ENCODE data around the gene INTS7. TPM values are rescaled to one million over a fixed set of nuclear protein-coding genes. Genes with fewer than 3 reads are reported as not detected.

INTS7 gene
- total and polyA plus RNA-seq, 2 experiments from 2014 or later: 10.9 to 34.0 TPM

DNA sequence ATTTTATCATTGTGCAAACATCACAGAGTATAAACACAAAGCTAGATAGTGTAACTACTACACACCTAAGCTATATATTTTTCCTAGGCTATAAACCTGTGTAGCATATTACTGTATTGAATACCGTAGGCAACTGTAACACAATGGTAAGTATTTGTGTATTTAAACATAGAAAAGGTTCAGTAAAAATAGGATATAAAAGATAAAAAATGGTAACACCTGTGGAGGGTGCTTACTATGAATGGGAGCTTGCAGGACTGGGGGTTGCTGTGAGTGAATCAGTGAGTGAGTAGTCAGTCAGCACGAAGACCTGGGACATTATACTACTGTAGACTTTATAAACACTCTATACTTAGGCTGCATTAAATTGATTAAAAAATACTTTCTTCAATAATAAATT, 4.3 kb upstream of the INTS7 start (continued):
- TF ChIP-seq, protein P1, sequence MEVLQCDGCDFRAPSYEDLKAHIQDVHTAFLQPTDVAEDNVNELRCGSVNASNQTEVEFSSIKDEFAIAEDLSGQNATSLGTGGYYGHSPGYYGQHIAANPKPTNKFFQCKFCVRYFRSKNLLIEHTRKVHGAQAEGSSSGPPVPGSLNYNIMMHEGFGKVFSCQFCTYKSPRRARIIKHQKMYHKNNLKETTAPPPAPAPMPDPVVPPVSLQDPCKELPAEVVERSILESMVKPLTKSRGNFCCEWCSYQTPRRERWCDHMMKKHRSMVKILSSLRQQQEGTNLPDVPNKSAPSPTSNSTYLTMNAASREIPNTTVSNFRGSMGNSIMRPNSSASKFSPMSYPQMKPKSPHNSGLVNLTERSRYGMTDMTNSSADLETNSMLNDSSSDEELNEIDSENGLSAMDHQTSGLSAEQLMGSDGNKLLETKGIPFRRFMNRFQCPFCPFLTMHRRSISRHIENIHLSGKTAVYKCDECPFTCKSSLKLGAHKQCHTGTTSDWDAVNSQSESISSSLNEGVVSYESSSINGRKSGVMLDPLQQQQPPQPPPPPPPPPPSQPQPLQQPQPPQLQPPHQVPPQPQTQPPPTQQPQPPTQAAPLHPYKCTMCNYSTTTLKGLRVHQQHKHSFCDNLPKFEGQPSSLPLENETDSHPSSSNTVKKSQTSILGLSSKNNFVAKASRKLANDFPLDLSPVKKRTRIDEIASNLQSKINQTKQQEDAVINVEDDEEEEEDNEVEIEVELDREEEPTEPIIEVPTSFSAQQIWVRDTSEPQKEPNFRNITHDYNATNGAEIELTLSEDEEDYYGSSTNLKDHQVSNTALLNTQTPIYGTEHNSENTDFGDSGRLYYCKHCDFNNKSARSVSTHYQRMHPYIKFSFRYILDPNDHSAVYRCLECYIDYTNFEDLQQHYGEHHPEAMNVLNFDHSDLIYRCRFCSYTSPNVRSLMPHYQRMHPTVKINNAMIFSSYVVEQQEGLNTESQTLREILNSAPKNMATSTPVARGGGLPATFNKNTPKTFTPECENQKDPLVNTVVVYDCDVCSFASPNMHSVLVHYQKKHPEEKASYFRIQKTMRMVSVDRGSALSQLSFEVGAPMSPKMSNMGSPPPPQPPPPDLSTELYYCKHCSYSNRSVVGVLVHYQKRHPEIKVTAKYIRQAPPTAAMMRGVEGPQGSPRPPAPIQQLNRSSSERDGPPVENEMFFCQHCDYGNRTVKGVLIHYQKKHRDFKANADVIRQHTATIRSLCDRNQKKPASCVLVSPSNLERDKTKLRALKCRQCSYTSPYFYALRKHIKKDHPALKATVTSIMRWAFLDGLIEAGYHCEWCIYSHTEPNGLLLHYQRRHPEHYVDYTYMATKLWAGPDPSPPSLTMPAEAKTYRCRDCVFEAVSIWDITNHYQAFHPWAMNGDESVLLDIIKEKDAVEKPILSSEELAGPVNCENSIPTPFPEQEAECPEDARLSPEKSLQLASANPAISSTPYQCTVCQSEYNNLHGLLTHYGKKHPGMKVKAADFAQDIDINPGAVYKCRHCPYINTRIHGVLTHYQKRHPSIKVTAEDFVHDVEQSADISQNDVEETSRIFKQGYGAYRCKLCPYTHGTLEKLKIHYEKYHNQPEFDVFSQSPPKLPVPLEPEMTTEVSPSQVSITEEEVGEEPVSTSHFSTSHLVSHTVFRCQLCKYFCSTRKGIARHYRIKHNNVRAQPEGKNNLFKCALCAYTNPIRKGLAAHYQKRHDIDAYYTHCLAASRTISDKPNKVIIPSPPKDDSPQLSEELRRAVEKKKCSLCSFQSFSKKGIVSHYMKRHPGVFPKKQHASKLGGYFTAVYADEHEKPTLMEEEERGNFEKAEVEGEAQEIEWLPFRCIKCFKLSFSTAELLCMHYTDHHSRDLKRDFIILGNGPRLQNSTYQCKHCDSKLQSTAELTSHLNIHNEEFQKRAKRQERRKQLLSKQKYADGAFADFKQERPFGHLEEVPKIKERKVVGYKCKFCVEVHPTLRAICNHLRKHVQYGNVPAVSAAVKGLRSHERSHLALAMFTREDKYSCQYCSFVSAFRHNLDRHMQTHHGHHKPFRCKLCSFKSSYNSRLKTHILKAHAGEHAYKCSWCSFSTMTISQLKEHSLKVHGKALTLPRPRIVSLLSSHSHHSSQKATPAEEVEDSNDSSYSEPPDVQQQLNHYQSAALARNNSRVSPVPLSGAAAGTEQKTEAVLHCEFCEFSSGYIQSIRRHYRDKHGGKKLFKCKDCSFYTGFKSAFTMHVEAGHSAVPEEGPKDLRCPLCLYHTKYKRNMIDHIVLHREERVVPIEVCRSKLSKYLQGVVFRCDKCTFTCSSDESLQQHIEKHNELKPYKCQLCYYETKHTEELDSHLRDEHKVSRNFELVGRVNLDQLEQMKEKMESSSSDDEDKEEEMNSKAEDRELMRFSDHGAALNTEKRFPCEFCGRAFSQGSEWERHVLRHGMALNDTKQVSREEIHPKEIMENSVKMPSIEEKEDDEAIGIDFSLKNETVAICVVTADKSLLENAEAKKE (CRISPR knock-in tag; IDR thresholded peaks at IDR 0.05): no peak
- TF ChIP-seq ZNF114 (CRISPR knock-in tag; IDR thresholded peaks at IDR 0.05) (no peak), REST (IDR thresholded peaks at IDR 0.05; ENCODE audit: unreplicated experiment) (no peak), EZH2phosphoT487 (IDR thresholded peaks at IDR 0.05; ENCODE audit: unreplicated experiment) (no peak)

DNA sequence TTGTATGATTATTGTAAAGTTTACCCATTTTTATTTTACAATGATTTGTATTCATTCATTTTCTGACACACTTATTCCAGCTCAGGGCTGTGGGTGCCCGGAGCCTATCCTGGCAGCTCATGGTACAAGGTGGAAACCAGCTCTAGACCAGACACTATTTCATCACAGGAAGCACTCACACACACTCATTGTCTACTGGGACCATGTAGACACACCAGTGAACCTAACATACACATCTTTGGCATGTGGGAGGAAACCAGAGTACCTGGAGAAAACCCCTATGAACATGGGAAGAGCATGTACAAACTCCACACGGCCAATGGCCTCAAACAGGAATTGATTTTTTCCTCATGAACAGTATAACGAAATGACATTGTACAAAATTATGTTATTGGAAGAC, 2.5 kb upstream of the INTS7 start:
- no peak overlapping the region for H3K27ac Mint-ChIP-seq
- H4K20me1 ChIP-seq (replicated peaks; ENCODE audit: insufficient read depth): peaks cover 41% of the 10 kb centered on the region
- no peak overlapping the region for H2AFZ ChIP-seq
- H3K36me3 Mint-ChIP-seq (ENCODE audit: low read depth): peaks cover 15% of the 10 kb centered on the region; the same call in 2 of the 3 replicates
- peaks cover 27% of the 10 kb centered on the region; the same call in 2 of the 3 replicates for H3K4me1 Mint-ChIP-seq
- no peaks in the 10 kb centered on the region for H3K36me3 ChIP-seq (ENCODE audit: insufficient read depth)
- no peak for ATAC-seq
- peaks cover 15% of the 10 kb centered on the region for H3K4me1 ChIP-seq (ENCODE audit: insufficient read depth)
- H3K27me3 Mint-ChIP-seq (ENCODE audit: insufficient read depth, low read depth, poor library complexity): peaks cover 12% of the 10 kb centered on the region
- peak overlapping the region; percentile 96 for H3K4me3 Mint-ChIP-seq
- H3F3A ChIP-seq (replicated peaks; ENCODE audit: low read depth): no peaks in the 10 kb centered on the region
- H3K9me2 ChIP-seq (ENCODE audit: insufficient read depth): no peaks in the 10 kb centered on the region
- H3K4me2 ChIP-seq: no peak overlapping the region
- no peak for DNase-seq (ENCODE audit: low spot score)
- H3K27me3 ChIP-seq (ENCODE audit: insufficient read depth): no peaks in the 10 kb centered on the region
- peaks cover 90% of the 10 kb centered on the region for H3K79me2 ChIP-seq (replicated peaks; ENCODE audit: insufficient read depth)
- H3K27ac ChIP-seq (ENCODE audit: low read depth): no peak overlapping the region
- no peak overlapping the region for H3K4me3 ChIP-seq
- H3K9me3 Mint-ChIP-seq: no peaks in the 10 kb centered on the region
- TF ChIP-seq REST (IDR thresholded peaks at IDR 0.05; ENCODE audit: unreplicated experiment): no peak

Data from GM23338 (cell line).